ENCODE data around the gene HPGDS.

The HPGDS gene

DNA sequence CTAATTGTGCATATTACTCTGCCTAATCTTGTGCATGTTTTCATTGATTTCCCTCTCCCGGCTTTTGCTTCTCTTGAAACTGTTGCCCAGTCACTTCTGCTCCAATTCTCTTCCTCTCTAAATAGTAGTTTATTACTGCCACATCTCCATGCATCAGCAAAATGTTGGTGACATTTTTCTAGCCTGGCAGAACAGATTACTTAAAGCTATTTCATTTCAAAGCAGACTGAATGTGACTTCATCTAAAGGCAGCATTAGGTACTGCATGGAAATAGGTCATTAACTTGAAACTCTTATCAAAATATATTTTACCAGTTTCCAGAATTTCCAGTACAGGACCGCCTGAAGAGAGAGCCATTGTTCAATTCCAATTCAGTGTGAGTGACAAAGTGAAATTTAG lies 52.4 kb downstream of the HPGDS start:
- Histone ChIP-seq H3K36me3 (ENCODE audit: control insufficient read depth, insufficient read depth, low read length) (peaks cover 42% of the 10 kb centered on the region), H3K4me1 (ENCODE audit: control insufficient read depth, insufficient read depth, low read length, poor library complexity, severe bottlenecking) (no peaks in the 10 kb centered on the region), H3K9me3 (ENCODE audit: control insufficient read depth, low read length) (no peaks in the 10 kb centered on the region), H3K4me3 (ENCODE audit: extremely low read depth, insufficient read depth, low read length, poor library complexity, severe bottlenecking) (no peak overlapping the region), H3K27ac (ENCODE audit: low read depth, low read length, severe bottlenecking) (no peak overlapping the region)
- 92 to 100% methylated on average over 1 of the region's 2 CpGs for WGBS, 2 experiments (ENCODE audit: insufficient coverage in 2 of 2)

GRCh38 chr4:94285666-94286065 lies 57.0 kb downstream of the HPGDS start:
- no peak overlapping the region for H3K27ac ChIP-seq (ENCODE audit: low read depth, low read length, severe bottlenecking)
- H3K9me3 ChIP-seq (ENCODE audit: control insufficient read depth, low read length) = no peaks in the 10 kb centered on the region
- no peak overlapping the region for H3K4me3 ChIP-seq (ENCODE audit: extremely low read depth, insufficient read depth, low read length, poor library complexity, severe bottlenecking)
- WGBS, 2 experiments (ENCODE audit: insufficient coverage in 2 of 2) = 91 to 100% methylated on average over 2 to 4 of the region's 4 CpGs
- peaks cover 69% of the 10 kb centered on the region for H3K36me3 ChIP-seq (ENCODE audit: control insufficient read depth, insufficient read depth, low read length)
- no peaks in the 10 kb centered on the region for H3K4me1 ChIP-seq (ENCODE audit: control insufficient read depth, insufficient read depth, low read length, poor library complexity, severe bottlenecking)

DNA sequence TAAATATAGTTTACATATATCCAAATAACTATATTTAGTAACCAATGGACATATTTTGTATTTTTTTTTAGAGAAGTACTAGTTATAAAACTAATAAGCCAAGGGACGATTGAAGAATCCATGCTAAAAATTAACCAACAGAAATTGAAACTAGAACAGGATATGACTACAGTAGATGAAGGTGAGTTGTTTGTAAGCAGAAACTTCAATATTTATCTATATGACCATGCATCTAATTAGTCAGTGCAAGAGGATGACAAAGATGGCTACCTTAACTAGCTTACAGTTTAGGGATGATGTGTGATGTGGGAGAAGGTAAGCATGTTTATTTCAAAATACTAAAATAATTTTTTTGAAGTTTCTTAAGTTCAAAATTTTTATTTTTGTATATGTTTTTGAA lies 57.7 kb downstream of the HPGDS start:
- no CpG with 5 or more reads among the region's 1 CpG for WGBS, 2 experiments (ENCODE audit: insufficient coverage in 2 of 2)
- no peaks in the 10 kb centered on the region for H3K4me1 ChIP-seq (ENCODE audit: control insufficient read depth, insufficient read depth, low read length, poor library complexity, severe bottlenecking)
- no peak overlapping the region for H3K4me3 ChIP-seq (ENCODE audit: extremely low read depth, insufficient read depth, low read length, poor library complexity, severe bottlenecking)
- H3K9me3 ChIP-seq (ENCODE audit: control insufficient read depth, low read length) = no peaks in the 10 kb centered on the region
- no peak overlapping the region for H3K27ac ChIP-seq (ENCODE audit: low read depth, low read length, severe bottlenecking)
- H3K36me3 ChIP-seq (ENCODE audit: control insufficient read depth, insufficient read depth, low read length) = peaks cover 69% of the 10 kb centered on the region

DNA sequence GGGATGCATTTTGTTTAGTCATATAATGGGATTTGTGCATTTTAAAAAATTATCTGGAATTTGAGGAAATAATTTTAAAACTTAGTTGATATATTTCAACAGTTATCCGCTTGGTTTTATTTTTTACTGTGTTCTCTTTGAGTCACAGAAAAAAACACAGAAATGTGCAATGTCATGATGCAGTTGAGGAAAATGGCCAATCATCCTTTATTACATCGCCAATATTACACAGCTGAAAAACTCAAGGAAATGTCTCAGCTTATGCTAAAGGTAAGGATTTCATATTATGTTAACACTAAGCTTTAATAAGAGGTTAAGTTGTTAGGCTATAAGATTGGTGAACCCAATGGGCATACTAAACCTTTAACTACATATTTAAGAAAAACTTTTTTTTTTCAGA lies 63.9 kb downstream of the HPGDS start:
- Histone ChIP-seq H3K36me3 (ENCODE audit: control insufficient read depth, insufficient read depth, low read length) (peaks cover 74% of the 10 kb centered on the region), H3K9me3 (ENCODE audit: control insufficient read depth, low read length) (no peaks in the 10 kb centered on the region)

GRCh38 chr4:94277534-94277933 lies 65.1 kb downstream of the HPGDS start:
- Histone ChIP-seq H3K4me3 (ENCODE audit: extremely low read depth, insufficient read depth, low read length, poor library complexity, severe bottlenecking) (no peak overlapping the region), H3K36me3 (ENCODE audit: control insufficient read depth, insufficient read depth, low read length) (peaks cover 68% of the 10 kb centered on the region), H3K4me1 (ENCODE audit: control insufficient read depth, insufficient read depth, low read length, poor library complexity, severe bottlenecking) (no peaks in the 10 kb centered on the region), H3K27ac (ENCODE audit: low read depth, low read length, severe bottlenecking) (no peak overlapping the region), H3K9me3 (ENCODE audit: control insufficient read depth, low read length) (no peaks in the 10 kb centered on the region)
- 100% methylated on average over 2 of the region's 3 CpGs for WGBS, 2 experiments (ENCODE audit: insufficient coverage in 2 of 2)

More for the DNA sequence above, 63.9 kb downstream of the HPGDS start:
- no peak overlapping the region for H3K4me3 ChIP-seq (ENCODE audit: extremely low read depth, insufficient read depth, low read length, poor library complexity, severe bottlenecking)
- H3K27ac ChIP-seq (ENCODE audit: low read depth, low read length, severe bottlenecking) = no peak overlapping the region
- no CpG with 5 or more reads among the region's 2 CpGs for WGBS, 2 experiments (ENCODE audit: insufficient coverage in 2 of 2)
- H3K4me1 ChIP-seq (ENCODE audit: control insufficient read depth, insufficient read depth, low read length, poor library complexity, severe bottlenecking) = no peaks in the 10 kb centered on the region

DNA sequence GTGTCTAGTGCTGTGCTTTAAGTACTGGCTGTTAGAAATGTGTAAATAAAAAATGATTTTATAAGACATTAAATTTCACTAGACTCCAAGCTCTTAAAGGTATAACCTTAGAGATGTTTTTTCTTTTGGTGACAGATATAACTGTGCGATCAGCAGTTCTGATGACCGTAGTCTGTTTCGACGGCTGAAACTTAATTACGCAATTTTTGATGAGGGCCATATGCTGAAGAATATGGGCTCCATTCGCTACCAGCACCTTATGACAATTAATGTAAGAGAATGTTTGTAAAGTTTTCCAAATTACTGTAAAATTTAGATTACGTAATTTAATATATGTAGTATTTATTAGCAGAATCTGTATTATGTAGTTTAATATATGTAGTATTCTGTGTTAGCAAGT lies 66.4 kb downstream of the HPGDS start:
- WGBS, 2 experiments (ENCODE audit: insufficient coverage in 2 of 2) = 95 to 97% methylated on average over 5 of the region's 7 CpGs

DNA sequence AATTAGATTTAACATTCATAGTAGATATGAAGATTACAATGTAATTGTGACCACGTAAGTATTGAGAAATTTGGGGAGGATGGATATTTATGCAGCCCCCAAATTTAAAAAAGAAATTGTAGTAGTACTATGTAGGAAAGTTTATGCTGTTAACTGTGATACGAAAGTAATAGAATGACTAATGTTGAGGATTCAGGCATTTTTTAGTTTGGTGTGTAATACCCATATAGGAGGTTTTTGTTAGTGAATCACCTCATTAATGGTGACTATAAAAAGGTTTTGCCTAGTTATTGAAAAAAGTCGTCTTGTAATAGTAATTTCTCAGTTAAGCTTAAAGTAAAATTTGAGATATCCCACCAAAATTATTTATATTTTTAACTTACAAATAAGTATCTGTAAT lies 67.7 kb downstream of the HPGDS start:
- no peaks in the 10 kb centered on the region for H3K4me1 ChIP-seq (ENCODE audit: control insufficient read depth, insufficient read depth, low read length, poor library complexity, severe bottlenecking)
- no peak overlapping the region for H3K4me3 ChIP-seq (ENCODE audit: extremely low read depth, insufficient read depth, low read length, poor library complexity, severe bottlenecking)
- H3K27ac ChIP-seq (ENCODE audit: low read depth, low read length, severe bottlenecking) = no peak overlapping the region
- no peaks in the 10 kb centered on the region for H3K9me3 ChIP-seq (ENCODE audit: control insufficient read depth, low read length)
- WGBS, 2 experiments (ENCODE audit: insufficient coverage in 2 of 2) = 100% methylated on average over 1 of the region's 3 CpGs
- H3K36me3 ChIP-seq (ENCODE audit: control insufficient read depth, insufficient read depth, low read length) = peaks cover 64% of the 10 kb centered on the region

More for the DNA sequence above, 66.4 kb downstream of the HPGDS start:
- Histone ChIP-seq H3K9me3 (ENCODE audit: control insufficient read depth, low read length) (no peaks in the 10 kb centered on the region), H3K4me3 (ENCODE audit: extremely low read depth, insufficient read depth, low read length, poor library complexity, severe bottlenecking) (no peak overlapping the region), H3K27ac (ENCODE audit: low read depth, low read length, severe bottlenecking) (no peak overlapping the region), H3K4me1 (ENCODE audit: control insufficient read depth, insufficient read depth, low read length, poor library complexity, severe bottlenecking) (no peaks in the 10 kb centered on the region), H3K36me3 (ENCODE audit: control insufficient read depth, insufficient read depth, low read length) (peaks cover 71% of the 10 kb centered on the region)

- 80% methylated on average over 1 of the region's 2 CpGs; no CpG with 5 or more reads in 1 of the 2 experiments for WGBS, 2 experiments (ENCODE audit: insufficient coverage in 2 of 2)
- peaks cover 42% of the 10 kb centered on the region for H3K36me3 ChIP-seq (ENCODE audit: control insufficient read depth, insufficient read depth, low read length)
- no peaks in the 10 kb centered on the region for H3K4me1 ChIP-seq (ENCODE audit: control insufficient read depth, insufficient read depth, low read length, poor library complexity, severe bottlenecking)
- no peaks in the 10 kb centered on the region for H3K9me3 ChIP-seq (ENCODE audit: control insufficient read depth, low read length)
- H3K27ac ChIP-seq (ENCODE audit: low read depth, low read length, severe bottlenecking) = no peak overlapping the region
- H3K4me3 ChIP-seq (ENCODE audit: extremely low read depth, insufficient read depth, low read length, poor library complexity, severe bottlenecking) = no peak overlapping the region
These were observed 71.4 kb downstream of the HPGDS start for GRCh38 chr4:94271248-94271647.

GRCh38 chr4:94267037-94267436 lies 75.6 kb downstream of the HPGDS start:
- Histone ChIP-seq H3K27ac (ENCODE audit: low read depth, low read length, severe bottlenecking) (no peak overlapping the region), H3K4me3 (ENCODE audit: extremely low read depth, insufficient read depth, low read length, poor library complexity, severe bottlenecking) (no peak overlapping the region), H3K9me3 (ENCODE audit: control insufficient read depth, low read length) (no peaks in the 10 kb centered on the region), H3K36me3 (ENCODE audit: control insufficient read depth, insufficient read depth, low read length) (peaks cover 24% of the 10 kb centered on the region), H3K4me1 (ENCODE audit: control insufficient read depth, insufficient read depth, low read length, poor library complexity, severe bottlenecking) (no peaks in the 10 kb centered on the region)
- 93 to 100% methylated on average over 3 to 4 of the region's 4 CpGs for WGBS, 2 experiments (ENCODE audit: insufficient coverage in 2 of 2)

- H3K9me3 ChIP-seq (ENCODE audit: control insufficient read depth, low read length) = no peaks in the 10 kb centered on the region
- no peak overlapping the region for H3K4me3 ChIP-seq (ENCODE audit: extremely low read depth, insufficient read depth, low read length, poor library complexity, severe bottlenecking)
- H3K36me3 ChIP-seq (ENCODE audit: control insufficient read depth, insufficient read depth, low read length) = peaks cover 42% of the 10 kb centered on the region
- WGBS, 2 experiments (ENCODE audit: insufficient coverage in 2 of 2) = 83 to 93% methylated on average over 3 to 4 of the region's 5 CpGs
- H3K27ac ChIP-seq (ENCODE audit: low read depth, low read length, severe bottlenecking) = peak overlapping the region; percentile 4
- no peaks in the 10 kb centered on the region for H3K4me1 ChIP-seq (ENCODE audit: control insufficient read depth, insufficient read depth, low read length, poor library complexity, severe bottlenecking)
These were observed 80.2 kb downstream of the HPGDS start for GRCh38 chr4:94262163-94263016.

GRCh38 chr4:94256828-94257227 lies 85.8 kb downstream of the HPGDS start:
- Histone ChIP-seq H3K27ac (ENCODE audit: low read depth, low read length, severe bottlenecking) (no peak overlapping the region), H3K36me3 (ENCODE audit: control insufficient read depth, insufficient read depth, low read length) (peaks cover 45% of the 10 kb centered on the region), H3K9me3 (ENCODE audit: control insufficient read depth, low read length) (no peaks in the 10 kb centered on the region), H3K4me1 (ENCODE audit: control insufficient read depth, insufficient read depth, low read length, poor library complexity, severe bottlenecking) (no peaks in the 10 kb centered on the region), H3K4me3 (ENCODE audit: extremely low read depth, insufficient read depth, low read length, poor library complexity, severe bottlenecking) (no peak overlapping the region)
